A549 treated with CORT108297 at 1 μM for 4 hours (cell line): ENCODE results near the gene VMO1. TPM values are rescaled to one million over a fixed set of nuclear protein-coding genes. Genes with fewer than 3 reads are reported as not detected.

Source experiments
- total RNA-seq: library from RNA; stranded (reverse); fragments of 200-300 nt; extraction: Qiagen RNA extraction; gene quantifications from 5 replicates; pipeline ENCODE4 v1.2.3, GENCODE V29; 2022

The VMO1 gene
- total RNA-seq, result 0.43 to 1.5 TPM (median 0.96 TPM) in 5 replicates

GRCh38 chr17:4786106-4786511 lies at the start of gene VMO1:
Gene VMO1 (minus strand): TSS chr17:4786364. CDS start chr17:4786352, 12 bp downstream.

GRCh38 chr17:4833178-4833940 lies 47.2 kb upstream of the VMO1 start, which contains the start of gene MINK1:
Gene MINK1 (plus strand): TSS chr17:4833340. CDS start chr17:4833584, 244 bp downstream.

GRCh38 chr17:4806777-4807604 lies 20.8 kb upstream of the VMO1 start, which contains the start of gene PLD2:
Gene PLD2 (plus strand): TSS chr17:4807152. CDS start chr17:4807773, 621 bp downstream.

GRCh38 chr17:4802228-4802627 lies 16.1 kb upstream of the VMO1 start, which contains the start of gene C17orf114:
Gene C17orf114 (minus strand): TSS chr17:4802328.

GRCh38 chr17:4788807-4789700 lies 2.9 kb upstream of the VMO1 start, which contains the start of gene GLTPD2:
Gene GLTPD2 (plus strand): TSS chr17:4788964. CDS start chr17:4789012, 48 bp downstream.

GRCh38 chr17:4771519-4772234 lies 14.5 kb downstream of the VMO1 start, which contains the start of gene TM4SF5:
Gene TM4SF5 (plus strand): TSS chr17:4771886. CDS start chr17:4771923, 37 bp downstream.

GRCh38 chr17:4739122-4740024 lies 46.8 kb downstream of the VMO1 start, which contains the start of the genes CXCL16 and ZMYND15:
Gene CXCL16 (minus strand): TSS chr17:4739928. CDS start chr17:4739339, 589 bp downstream.
Gene ZMYND15 (plus strand): TSS chr17:4739833. CDS start chr17:4740549, 716 bp downstream.

Other genes with a start within 250 kb of the VMO1 start
- gene MYBBP1A, start 231.0 kb downstream of the VMO1 start, total RNA-seq, result 89.4 to 115 TPM (median 113 TPM) in 5 replicates
- gene GGT6, start 225.8 kb downstream of the VMO1 start, total RNA-seq, result not detected in 5 replicates
- 0.36 to 0.87 TPM (median 0.57 TPM) in 5 replicates for gene SMTNL2, start 201.8 kb downstream of the VMO1 start, total RNA-seq
- 0.06 to 0.20 TPM (median 0.12 TPM) in 5 replicates for gene ALOX15, start 144.7 kb downstream of the VMO1 start, total RNA-seq
- 62.4 to 80.2 TPM (median 79.2 TPM) in 5 replicates for gene PELP1, start 82.2 kb downstream of the VMO1 start, total RNA-seq
- gene ARRB2, start 75.7 kb downstream of the VMO1 start, total RNA-seq, result 49.6 to 68.0 TPM (median 61.1 TPM) in 5 replicates
- gene MED11, start 54.9 kb downstream of the VMO1 start, total RNA-seq, result 41.0 to 45.6 TPM (median 43.0 TPM) in 5 replicates
- 0.24 to 0.91 TPM (median 0.52 TPM) in 5 replicates for gene ZMYND15, start 46.5 kb downstream of the VMO1 start, total RNA-seq
- gene CXCL16, start 46.4 kb downstream of the VMO1 start, total RNA-seq, result 15.4 to 19.5 TPM (median 18.5 TPM) in 5 replicates
- gene TM4SF5, start 14.5 kb downstream of the VMO1 start, total RNA-seq, result 0.51 to 1.2 TPM (median 0.90 TPM) in 5 replicates
- 0.07 TPM in 1 of 5 replicates, not detected in the others for gene GLTPD2, start 2.6 kb upstream of the VMO1 start, total RNA-seq
- 464 to 503 TPM (median 498 TPM) in 5 replicates for gene PSMB6, start 9.8 kb upstream of the VMO1 start, total RNA-seq
- gene PLD2, start 20.8 kb upstream of the VMO1 start, total RNA-seq, result 19.1 to 29.3 TPM (median 26.6 TPM) in 5 replicates
- 48.2 to 67.7 TPM (median 63.4 TPM) in 5 replicates for gene MINK1, start 47.0 kb upstream of the VMO1 start, total RNA-seq
- 0.22 to 0.52 TPM (median 0.25 TPM) in 5 replicates for gene C17orf107, start 113.2 kb upstream of the VMO1 start, total RNA-seq
- 0.06 to 0.13 TPM (median 0.08 TPM) in 5 replicates for gene CHRNE, start 116.7 kb upstream of the VMO1 start, total RNA-seq
- gene GP1BA, start 145.9 kb upstream of the VMO1 start, total RNA-seq, result not detected in 5 replicates
- gene SLC25A11, start 153.7 kb upstream of the VMO1 start, total RNA-seq, result 54.2 to 84.3 TPM (median 79.0 TPM) in 5 replicates
- gene RNF167, start 153.9 kb upstream of the VMO1 start, total RNA-seq, result 95.0 to 148 TPM (median 130 TPM) in 5 replicates
- gene PFN1, start 162.2 kb upstream of the VMO1 start, total RNA-seq, result 2,450 to 3,030 TPM (median 2,898 TPM) in 5 replicates
- gene ENO3, start 164.8 kb upstream of the VMO1 start, total RNA-seq, result 48.1 to 62.8 TPM (median 53.1 TPM) in 5 replicates
- 69.8 to 97.7 TPM (median 74.9 TPM) in 5 replicates for gene SPAG7, start 181.5 kb upstream of the VMO1 start, total RNA-seq
- gene CAMTA2, start 201.3 kb upstream of the VMO1 start, total RNA-seq, result 29.0 to 37.2 TPM (median 36.7 TPM) in 5 replicates
- 1.3 to 1.7 TPM (median 1.4 TPM) in 5 replicates for gene INCA1, start 211.2 kb upstream of the VMO1 start, total RNA-seq
- 98.6 to 114 TPM (median 107 TPM) in 5 replicates for gene KIF1C, start 211.6 kb upstream of the VMO1 start, total RNA-seq
- 0.44 to 1.2 TPM (median 0.95 TPM) in 5 replicates for gene SLC52A1, start 249.1 kb upstream of the VMO1 start, total RNA-seq